Activated gamma-delta T cell treated with anti-CD3 and anti-CD28 coated beads, Interleukin-2, amount 50 U/mL, for 16 hours (primary cell): ENCODE measurements around the gene TCEA2.
A peak's percentile ranks its signal among the peaks of the same experiment; 100 is the strongest.

Source experiments
- DNase-seq: peaks from one replicate; pipeline ENCODE4 v3.0.0-alpha.2; 2020; ENCODE audit warnings: low read depth

Gene TCEA2

DNA sequence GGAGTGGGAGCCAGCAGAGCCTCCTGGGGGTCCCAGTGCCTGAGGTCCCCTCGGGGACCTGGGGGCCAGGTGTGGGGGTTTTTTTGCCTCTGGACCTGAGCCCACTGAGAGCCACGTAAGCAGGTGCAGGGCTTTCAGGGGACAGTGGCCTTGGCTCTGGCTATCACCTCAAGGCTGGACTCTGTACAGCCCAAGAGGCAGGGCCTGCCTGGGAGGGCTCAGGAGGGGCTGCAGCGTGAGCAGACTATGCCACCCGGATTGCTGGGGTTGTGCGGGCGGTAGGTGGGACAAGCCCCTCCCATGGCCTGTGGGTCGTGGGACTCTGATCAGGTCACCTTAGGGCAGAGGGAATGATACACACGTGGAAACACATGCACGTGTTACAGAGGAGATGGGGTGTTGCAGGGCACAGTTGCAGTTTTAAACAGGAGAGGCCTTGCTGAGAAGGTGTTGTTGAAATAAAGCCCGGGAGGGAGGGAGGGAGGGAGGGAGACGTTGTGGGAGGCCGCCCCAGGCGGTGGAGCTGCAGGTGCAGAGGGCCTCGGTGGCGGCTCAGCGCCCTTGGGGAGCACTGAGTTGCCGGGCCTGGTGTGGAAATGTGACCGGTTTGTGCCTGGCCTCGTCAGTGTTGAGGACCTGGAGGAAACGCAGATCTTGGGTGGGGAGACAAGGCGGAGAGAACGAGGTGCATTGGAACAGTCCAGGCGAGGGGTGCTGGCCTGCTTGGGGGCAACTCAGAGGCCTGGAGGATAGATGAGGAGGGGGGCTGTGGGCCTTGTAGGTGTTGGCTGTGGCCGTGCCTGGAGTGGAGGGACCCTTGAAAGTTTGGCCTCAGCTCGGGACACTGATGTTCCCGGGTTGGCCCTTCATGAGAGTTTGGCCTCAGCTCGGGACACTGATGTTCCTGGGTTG lies 2.3 kb downstream of the TCEA2 start:
- DNase-seq = no peak

DNA sequence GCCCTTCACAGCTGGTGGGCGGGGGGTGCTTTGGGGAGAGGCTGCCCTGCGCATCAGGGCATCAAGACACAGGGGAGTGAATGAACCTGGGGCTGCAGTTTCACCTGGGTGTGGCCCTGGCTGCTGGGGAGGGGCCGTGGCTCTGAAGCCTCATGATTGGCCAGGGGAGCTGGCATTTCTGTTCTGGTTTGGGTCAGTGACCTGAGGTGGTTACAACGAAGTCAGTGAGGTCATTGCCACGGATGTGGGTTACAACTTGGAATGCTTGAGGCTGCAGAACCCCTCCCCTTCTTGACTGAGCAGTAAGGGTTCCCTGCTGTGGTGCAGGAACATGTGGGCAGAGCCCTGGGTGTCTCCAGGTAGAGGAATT lies 3.0 kb downstream of the TCEA2 start:
- DNase-seq = peak; percentile 28

DNA sequence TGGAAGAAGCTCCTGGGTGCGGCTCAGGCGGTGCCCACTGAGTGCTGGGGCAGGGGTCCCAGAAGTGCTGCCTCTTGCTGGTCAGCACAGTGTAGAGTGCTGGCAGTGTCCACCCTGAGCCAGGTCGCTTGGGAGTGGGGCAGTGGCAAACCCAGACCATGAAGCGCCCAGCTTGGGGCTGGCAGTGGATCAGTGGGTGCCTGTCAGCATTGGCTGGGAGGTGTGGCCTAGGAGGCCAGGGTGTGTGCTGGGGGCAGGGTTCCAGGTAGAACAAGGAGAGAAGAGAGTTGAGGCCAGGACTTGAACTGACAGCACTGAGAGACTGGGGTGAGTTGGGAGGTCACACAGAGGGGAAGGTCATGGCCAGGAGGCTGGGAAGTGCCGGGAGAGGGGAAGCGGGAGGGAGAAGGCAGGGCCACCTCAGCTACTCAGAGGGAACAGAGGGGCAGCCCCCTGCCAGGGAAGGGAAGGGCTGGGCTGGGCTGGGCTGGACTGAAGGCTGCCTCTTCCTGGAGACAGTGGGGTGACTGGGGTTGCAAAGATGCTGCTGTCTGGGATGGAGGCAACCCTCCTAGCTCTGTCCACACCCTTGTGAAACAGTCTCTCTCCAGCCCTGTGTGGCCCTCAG lies 4.1 kb downstream of the TCEA2 start:
- no peak for DNase-seq

GRCh38 chr20:64067733-64068307 lies 4.8 kb downstream of the TCEA2 start:
- DNase-seq = no peak

DNA sequence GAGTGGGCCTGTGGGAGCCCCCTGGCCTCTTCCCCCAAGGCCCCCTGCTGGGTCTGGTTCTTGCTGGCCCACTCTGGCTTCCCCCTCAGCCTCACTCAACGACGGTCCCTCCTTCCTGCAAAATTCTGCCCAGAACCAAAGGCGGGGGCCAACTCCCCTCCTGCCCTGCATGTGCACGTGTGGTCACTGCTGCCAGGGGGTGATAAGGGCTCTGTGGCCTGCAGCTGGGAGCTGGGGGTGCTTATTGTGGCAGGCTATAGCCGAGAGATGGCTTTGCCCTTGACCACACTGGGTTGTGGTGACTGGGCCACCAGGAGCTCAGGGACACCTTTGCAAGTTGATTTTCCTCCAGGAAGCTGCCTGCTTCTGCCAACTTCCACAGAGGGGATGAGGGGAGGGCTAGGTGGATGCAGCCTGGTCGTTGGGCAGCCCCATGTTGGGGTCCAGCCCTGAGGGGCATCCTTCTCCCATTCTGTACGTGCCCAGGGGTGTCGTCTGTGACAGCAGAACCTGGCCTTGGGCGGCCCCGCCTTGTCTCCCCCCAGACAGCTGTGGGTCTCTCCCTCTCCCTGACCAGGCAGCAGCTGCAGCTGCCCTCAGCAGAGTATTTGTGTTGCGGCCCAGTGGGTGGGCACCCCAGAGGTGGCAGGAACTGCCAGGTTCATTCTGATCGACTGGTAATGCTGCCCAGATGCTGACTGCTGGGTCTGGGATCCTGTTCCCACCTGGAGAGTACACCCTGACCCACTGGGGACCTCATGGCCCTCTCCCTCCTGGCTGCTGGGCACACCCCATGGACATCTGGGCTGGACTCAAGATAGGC lies 5.6 kb downstream of the TCEA2 start:
- DNase-seq = no peak

- no peak for DNase-seq
Measured at GRCh38 chr20:64069209-64069613, 6.2 kb downstream of the TCEA2 start.

GRCh38 chr20:64069614-64070243 lies 6.7 kb downstream of the TCEA2 start:
- DNase-seq = no peak

DNA sequence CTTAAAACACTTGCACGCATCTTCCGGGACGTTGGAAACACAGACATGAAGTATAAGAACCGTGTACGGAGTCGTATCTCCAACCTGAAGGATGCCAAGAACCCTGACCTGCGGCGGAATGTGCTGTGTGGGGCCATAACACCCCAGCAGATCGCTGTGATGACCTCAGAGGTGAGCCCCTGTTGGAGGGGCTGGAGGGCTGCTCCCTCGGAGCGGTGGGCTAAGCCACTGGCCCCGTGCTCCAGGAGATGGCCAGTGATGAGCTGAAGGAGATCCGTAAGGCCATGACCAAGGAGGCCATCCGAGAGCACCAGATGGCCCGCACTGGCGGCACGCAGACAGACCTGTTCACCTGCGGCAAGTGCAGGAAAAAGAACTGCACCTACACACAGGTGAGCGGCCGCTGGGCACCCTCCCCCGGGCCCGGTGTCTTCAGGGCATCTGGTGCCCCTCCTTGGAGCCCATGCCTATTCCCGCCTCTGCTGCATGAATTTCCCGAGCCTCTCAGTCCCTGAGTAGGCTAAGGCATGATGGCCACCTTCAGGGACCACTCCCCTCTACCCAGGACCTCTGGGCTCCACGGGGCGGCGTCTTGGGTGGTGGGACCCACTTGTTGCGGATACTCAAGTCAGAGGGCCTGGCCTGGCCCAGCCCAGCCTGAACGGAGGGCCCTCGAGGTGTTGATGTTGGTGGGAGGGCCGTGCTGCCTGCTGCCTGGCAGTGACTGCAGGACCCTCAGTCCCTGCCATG lies 7.4 kb downstream of the TCEA2 start:
- no peak for DNase-seq

DNA sequence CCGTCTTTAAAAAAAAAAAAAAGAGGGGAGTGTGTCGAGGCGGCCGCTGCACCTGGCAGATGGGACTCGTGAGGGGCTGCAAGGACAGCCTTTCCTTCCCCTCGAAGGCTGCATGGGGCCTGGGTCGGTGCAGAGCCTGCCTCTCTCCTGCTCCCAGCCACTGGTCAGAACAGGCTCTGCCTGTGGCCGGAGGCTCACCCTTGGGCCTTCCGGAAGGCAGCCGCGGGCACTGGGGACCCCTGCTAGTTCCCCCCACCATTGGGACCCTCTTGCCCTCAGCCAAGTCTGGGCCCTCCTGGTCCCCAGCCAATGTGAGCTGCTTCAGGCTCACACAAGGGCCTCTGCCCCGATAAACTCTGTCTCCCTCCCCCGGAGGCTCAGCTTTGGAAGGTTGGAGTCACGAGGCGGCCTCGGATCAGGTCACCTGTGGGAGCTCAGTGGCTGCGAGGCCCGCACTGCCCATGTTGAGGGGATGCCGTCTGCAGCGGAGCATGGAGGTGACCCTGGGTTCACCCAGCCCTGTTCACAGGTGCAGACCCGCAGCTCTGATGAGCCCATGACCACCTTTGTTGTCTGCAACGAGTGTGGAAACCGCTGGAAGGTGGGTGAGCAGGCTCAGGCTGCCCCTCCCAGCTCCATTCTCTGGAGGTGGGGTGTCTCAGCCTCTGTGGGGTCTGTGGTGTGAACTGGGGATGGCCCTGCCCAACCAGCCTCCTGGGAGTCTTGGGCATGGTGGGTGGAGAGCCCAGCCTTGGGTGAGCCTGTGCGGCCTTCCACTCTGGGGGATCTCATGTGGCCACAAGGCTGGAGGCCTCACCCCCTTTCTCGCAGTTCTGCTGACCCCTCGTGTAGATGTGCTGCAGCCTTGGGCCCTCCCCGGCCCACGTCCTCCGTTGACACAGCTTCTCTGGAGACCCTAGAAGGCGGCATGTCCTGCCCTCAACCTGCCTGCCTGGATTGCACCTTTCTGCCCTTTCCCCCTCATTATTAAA lies 8.6 kb downstream of the TCEA2 start:
- no peak for DNase-seq

DNA sequence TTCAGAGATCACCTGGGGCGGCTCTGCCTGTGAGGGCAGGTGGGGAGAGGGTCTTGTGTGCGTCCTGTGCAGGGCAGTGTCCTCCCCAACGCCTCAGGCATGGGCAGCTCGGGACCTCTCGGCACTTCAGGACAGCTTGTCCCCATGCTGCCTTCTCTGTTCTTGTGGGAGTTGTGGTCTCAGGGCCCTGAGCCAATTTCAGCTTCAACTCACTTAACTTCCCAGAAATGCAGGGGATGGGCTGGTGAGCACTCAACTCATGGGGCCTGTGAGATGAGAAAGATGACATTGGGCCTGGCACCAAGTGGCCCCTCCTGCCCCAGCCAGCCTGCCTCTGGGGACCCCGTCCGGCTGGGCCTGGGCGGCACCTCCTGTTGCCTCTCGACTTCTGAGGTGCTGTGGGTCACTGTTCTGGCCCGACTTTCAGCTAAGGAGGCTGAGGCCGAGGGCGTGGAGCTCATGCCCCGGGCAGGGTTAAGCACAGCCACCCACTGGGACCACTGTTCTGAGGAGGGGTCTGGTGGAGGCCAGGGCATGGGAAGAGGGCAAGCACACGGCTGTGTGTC lies 9.6 kb downstream of the TCEA2 start:
- DNase-seq = no peak

- DNase-seq = no peak
Measured at GRCh38 chr20:64073476-64074183, 10.6 kb downstream of the TCEA2 start.

DNA sequence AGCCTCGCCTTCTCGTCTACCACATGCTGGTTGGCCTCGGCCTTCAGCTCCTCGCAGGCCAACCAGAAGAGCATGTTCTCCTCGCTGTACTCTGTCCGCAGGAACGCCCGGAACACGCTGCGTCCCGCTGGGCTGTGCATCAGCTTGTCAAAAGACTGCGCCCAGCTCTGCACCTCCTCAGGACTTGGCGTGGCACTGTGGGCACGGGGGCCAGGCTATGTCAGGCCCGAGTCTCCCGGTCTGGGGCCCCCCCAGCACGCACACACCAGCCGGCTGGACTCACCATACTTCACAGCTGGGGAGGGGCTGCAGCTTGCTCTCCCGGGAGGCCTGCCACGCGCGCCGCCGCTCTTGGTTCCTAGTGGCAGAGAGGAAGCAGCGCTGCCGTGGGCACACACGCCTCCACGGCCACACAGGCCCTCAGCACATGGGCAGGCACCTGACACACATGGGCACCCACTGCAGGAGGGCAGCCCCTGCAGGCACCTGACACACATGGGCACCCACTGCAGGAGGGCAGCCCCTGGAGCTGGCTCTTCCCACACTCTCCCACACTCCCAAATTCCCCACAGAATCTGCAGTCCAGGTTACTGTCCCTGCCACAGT lies 11.3 kb downstream of the TCEA2 start:
- DNase-seq = no peak

DNA sequence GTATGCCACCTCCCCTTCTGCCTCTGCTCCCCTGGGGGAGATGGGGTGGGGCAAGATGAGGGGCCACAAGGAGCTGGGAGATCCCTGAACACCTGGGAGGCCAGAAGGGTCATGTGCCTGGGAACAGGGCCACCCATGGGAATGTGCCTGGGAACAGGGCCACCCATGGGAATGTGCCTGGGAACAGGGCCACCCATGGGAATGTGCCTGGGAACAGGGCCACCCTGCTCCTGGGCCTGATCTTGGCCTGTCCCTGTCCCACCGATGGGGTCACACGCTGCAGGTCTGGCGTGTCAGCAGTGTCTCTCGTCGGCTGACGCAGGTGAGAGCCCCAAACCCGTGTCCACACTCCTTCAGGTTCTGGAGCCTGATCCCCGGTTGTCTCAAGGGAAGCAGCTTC lies 12.0 kb downstream of the TCEA2 start:
- DNase-seq = no peak

DNA sequence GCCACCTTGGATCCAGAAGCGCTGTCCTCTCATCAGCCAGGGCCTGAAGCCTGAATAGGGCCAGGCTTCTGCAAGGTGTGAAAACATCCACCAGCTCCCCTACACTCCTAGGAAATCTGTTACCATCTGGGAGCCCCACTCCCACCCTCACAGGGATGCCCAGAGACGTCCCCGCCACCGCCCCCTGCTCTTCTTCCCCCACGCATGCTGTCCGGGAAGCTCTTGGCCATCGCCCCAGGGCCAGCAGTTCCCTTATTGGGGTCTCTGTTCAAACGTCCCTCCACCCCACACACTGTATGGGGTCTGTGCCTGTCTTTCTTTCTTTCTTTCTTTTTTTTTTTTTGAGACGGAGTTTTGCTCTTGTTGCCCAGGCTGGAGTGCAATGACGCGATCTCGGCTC lies 12.6 kb downstream of the TCEA2 start:
- DNase-seq = no peak

DNA sequence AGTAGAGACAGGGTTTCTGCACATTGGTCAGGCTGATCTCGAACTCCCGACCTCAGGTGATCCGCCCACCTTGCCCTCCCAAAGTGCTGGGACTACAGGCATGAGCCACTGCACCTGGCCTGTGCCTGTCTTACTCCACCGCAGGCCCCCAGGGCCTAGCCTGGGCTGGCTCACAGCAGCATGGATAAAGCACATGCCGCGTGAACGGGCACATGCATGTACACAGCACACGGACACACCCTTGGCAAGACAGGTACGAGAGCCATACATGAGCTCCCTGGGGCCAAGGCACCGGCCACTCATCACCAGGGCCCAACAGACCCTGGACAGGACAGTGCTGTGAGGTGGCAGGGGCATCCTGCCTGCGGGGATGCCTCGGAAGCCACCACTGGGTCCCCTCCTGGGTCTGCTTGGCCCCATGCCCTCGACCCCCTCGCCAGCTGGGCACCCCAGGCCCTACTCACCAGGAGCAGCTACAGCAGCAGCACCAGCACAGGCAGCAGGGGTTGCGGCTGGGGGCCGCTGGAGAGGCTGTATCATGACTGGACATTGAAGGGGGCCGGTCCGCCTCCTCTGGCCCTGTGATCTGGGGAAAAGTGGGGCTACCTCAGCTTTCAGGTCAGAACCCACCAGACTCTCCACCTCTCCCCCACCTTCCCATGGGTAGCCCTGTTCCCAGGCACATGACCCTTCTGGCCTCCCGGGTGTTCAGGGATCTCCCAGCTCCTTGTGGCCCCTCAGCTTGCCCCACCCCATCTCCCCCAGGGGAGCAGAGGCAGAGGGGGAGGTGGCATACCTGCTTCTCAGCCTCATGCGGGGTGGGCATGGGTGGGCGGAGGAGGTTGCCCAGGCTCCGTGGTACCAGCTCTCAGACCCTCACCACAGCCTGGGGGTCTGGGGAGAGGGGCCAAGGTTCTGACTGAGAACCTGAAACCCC lies 13.3 kb downstream of the TCEA2 start:
- no peak for DNase-seq

- DNase-seq = no peak
Measured at GRCh38 chr20:64077094-64077493, 14.1 kb downstream of the TCEA2 start.

DNA sequence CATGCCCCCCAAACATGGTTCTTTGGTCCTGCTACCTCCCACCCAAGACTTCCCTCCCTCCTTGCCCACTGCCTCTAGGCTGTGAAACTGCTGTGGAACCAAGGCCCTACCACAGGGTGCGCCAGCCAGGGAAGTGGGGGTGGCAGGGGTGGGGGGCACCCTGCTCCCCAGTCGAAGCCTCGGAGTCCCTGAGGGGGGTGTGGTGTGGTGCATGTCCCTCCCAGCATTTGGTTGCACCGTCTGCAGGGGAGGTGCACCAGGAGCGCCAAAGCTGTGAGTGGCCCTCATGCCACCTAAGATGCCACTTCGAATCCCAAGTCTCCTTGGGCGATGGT lies 14.5 kb downstream of the TCEA2 start:
- no peak for DNase-seq
